Coronary artery (tissue), 2 donors: ENCODE results near the gene NATD1.

Experiments used
- DNase-seq: peaks from one replicate; pipeline ENCODE4 v3.0.0-alpha.2; 2017; ENCODE audit warnings: low spot score
- H3K27ac ChIP-seq, 2 donors: fragments of 200-600 bp; sonication (generic); one replicate each; pipeline ENCODE4 v1.5.1; 2016 to 2019
- H3K4me3 ChIP-seq: fragments of 200-600 bp; sonication (generic); 2 replicates; pipeline ENCODE4 v1.5.1; 2016; ENCODE audit warnings: mild to moderate bottlenecking, moderate library complexity
- TF ChIP-seq, protein P1 (sequence below): fragments of 200-600 bp; sonication (generic); IDR thresholded peaks from one replicate; pipeline ENCODE4 v1.5.1; 2019; ENCODE audit warnings: antibody characterized with exemption

The NATD1 gene

GRCh38 chr17:21190078-21190477, 63.1 kb downstream of the NATD1 start:
- DNase-seq: no peak
- H3K4me3 ChIP-seq: no peak overlapping the region
- no peak overlapping the region for H3K27ac ChIP-seq
- TF ChIP-seq, protein P1, sequence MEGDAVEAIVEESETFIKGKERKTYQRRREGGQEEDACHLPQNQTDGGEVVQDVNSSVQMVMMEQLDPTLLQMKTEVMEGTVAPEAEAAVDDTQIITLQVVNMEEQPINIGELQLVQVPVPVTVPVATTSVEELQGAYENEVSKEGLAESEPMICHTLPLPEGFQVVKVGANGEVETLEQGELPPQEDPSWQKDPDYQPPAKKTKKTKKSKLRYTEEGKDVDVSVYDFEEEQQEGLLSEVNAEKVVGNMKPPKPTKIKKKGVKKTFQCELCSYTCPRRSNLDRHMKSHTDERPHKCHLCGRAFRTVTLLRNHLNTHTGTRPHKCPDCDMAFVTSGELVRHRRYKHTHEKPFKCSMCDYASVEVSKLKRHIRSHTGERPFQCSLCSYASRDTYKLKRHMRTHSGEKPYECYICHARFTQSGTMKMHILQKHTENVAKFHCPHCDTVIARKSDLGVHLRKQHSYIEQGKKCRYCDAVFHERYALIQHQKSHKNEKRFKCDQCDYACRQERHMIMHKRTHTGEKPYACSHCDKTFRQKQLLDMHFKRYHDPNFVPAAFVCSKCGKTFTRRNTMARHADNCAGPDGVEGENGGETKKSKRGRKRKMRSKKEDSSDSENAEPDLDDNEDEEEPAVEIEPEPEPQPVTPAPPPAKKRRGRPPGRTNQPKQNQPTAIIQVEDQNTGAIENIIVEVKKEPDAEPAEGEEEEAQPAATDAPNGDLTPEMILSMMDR: no peak

GRCh38 chr17:21189361-21189760, 63.8 kb downstream of the NATD1 start:
- TF ChIP-seq, protein P1: no peak
- DNase-seq: no peak
- H3K4me3 ChIP-seq: no peak overlapping the region
- H3K27ac ChIP-seq: no peak overlapping the region
